Measurements from ENCODE around the gene PIK3AP1. TPM values are rescaled to one million over a fixed set of nuclear protein-coding genes. Genes with fewer than 3 reads are reported as not detected.

The PIK3AP1 gene
- total and polyA plus RNA-seq, 2 experiments from 2014 or later = not detected

DNA sequence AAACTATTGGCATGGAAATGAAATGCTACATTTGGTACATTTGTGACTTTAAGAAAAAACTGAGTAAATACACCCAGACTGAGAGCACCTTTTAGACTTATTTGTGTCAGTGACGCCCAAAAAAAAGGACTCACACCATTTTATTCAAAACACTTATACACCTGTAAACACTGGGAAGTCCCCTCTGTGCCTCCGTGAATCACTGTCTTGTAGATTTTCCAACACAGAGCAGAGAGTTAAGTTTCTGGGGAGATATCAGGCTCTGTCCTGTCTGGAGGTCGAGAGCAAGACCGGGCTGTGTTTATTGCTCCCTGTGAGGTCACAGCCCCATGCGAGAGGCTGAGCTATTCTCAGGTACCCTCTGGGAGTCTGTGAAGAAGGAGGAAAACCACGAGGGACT lies 72.8 kb downstream of the PIK3AP1 start:
- H3F3A ChIP-seq (ENCODE audit: insufficient read depth) = no peaks in the 10 kb centered on the region
- H2AFZ ChIP-seq = no peak overlapping the region
- no peaks in the 10 kb centered on the region for H3K9me2 ChIP-seq (ENCODE audit: insufficient read depth)
- in situ Hi-C loops (cut with MboI) = no loop called here
- no peak overlapping the region for H3K9ac ChIP-seq
- TF ChIP-seq EZH2 (IDR thresholded peaks at IDR 0.05; ENCODE audit: insufficient read depth, poor library complexity, severe bottlenecking) = no peak
- TF ChIP-seq EZH2phosphoT487 (IDR thresholded peaks at IDR 0.05; ENCODE audit: insufficient read depth, low read depth) = no peak
- no peaks in the 10 kb centered on the region for H3K9me3 ChIP-seq (ENCODE audit: low read depth)
- H3K27ac ChIP-seq = no peak overlapping the region
- DNase-seq = no peak
- no peaks in the 10 kb centered on the region for H3K79me2 ChIP-seq (ENCODE audit: insufficient read depth)
- WGBS, 2 experiments (ENCODE audit: low coverage in 1 of 2, low lambda C conversion rate in 2 of 2, missing lambda C conversion rate in 2 of 2) = 53 to 54% methylated on average over 6 of the region's 6 CpGs
- H3K27me3 ChIP-seq (replicated peaks; ENCODE audit: insufficient read depth) = peaks cover 12% of the 10 kb centered on the region; the same call in 1 of the 2 replicates
- no peaks in the 10 kb centered on the region for H3K36me3 ChIP-seq (ENCODE audit: low read depth)
- H3K4me2 ChIP-seq (ENCODE audit: unreplicated experiment) = no peak overlapping the region
- no peaks in the 10 kb centered on the region for H4K20me1 ChIP-seq (ENCODE audit: insufficient read depth)
- H3K4me1 ChIP-seq (ENCODE audit: insufficient read depth) = no peaks in the 10 kb centered on the region
- H3K4me3 ChIP-seq = no peak overlapping the region

GRCh38 chr10:96646751-96647166 lies 73.6 kb downstream of the PIK3AP1 start:
- Histone ChIP-seq H3K9me3 (ENCODE audit: low read depth) (no peaks in the 10 kb centered on the region), H3K27me3 (replicated peaks; ENCODE audit: insufficient read depth) (peaks cover 12% of the 10 kb centered on the region; the same call in 1 of the 2 replicates), H3K4me1 (ENCODE audit: insufficient read depth) (no peaks in the 10 kb centered on the region), H2AFZ (no peak overlapping the region), H3K36me3 (ENCODE audit: low read depth) (no peaks in the 10 kb centered on the region), H3K27ac (no peak overlapping the region), H3K9me2 (ENCODE audit: insufficient read depth) (no peaks in the 10 kb centered on the region), H4K20me1 (ENCODE audit: insufficient read depth) (no peaks in the 10 kb centered on the region), H3K4me3 (no peak overlapping the region), H3K9ac (no peak overlapping the region), H3K4me2 (ENCODE audit: unreplicated experiment) (no peak overlapping the region), H3K79me2 (ENCODE audit: insufficient read depth) (no peaks in the 10 kb centered on the region), H3F3A (ENCODE audit: insufficient read depth) (no peaks in the 10 kb centered on the region)
- 44% methylated on average over 3 of the region's 3 CpGs for WGBS, 2 experiments (ENCODE audit: low coverage in 1 of 2, low lambda C conversion rate in 2 of 2, missing lambda C conversion rate in 2 of 2)
- TF ChIP-seq EZH2 (IDR thresholded peaks at IDR 0.05; ENCODE audit: insufficient read depth, poor library complexity, severe bottlenecking) = no peak
- TF ChIP-seq EZH2phosphoT487 (IDR thresholded peaks at IDR 0.05; ENCODE audit: insufficient read depth, low read depth) = no peak
- in situ Hi-C loops (cut with MboI) = no loop called here
- DNase-seq = no peak

- Histone ChIP-seq H3K79me2 (ENCODE audit: insufficient read depth) (no peaks in the 10 kb centered on the region), H3K27ac (no peak overlapping the region), H3K27me3 (replicated peaks; ENCODE audit: insufficient read depth) (peaks cover 12% of the 10 kb centered on the region; the same call in 1 of the 2 replicates), H4K20me1 (ENCODE audit: insufficient read depth) (no peaks in the 10 kb centered on the region), H3F3A (ENCODE audit: insufficient read depth) (no peaks in the 10 kb centered on the region), H2AFZ (no peak overlapping the region), H3K4me3 (no peak overlapping the region), H3K36me3 (ENCODE audit: low read depth) (no peaks in the 10 kb centered on the region), H3K9me3 (ENCODE audit: low read depth) (no peaks in the 10 kb centered on the region), H3K4me1 (ENCODE audit: insufficient read depth) (no peaks in the 10 kb centered on the region), H3K9me2 (ENCODE audit: insufficient read depth) (no peaks in the 10 kb centered on the region), H3K9ac (no peak overlapping the region), H3K4me2 (ENCODE audit: unreplicated experiment) (no peak overlapping the region)
- no peak for DNase-seq
- in situ Hi-C loops (cut with MboI) = no loop called here
- WGBS, 2 experiments (ENCODE audit: low coverage in 1 of 2, low lambda C conversion rate in 2 of 2, missing lambda C conversion rate in 2 of 2) = 60 to 61% methylated on average over 4 of the region's 4 CpGs
- TF ChIP-seq EZH2phosphoT487 (IDR thresholded peaks at IDR 0.05; ENCODE audit: insufficient read depth, low read depth) = no peak
- TF ChIP-seq EZH2 (IDR thresholded peaks at IDR 0.05; ENCODE audit: insufficient read depth, poor library complexity, severe bottlenecking) = no peak
These were observed 74.0 kb downstream of the PIK3AP1 start for GRCh38 chr10:96646301-96646700.

- H3K27me3 ChIP-seq (replicated peaks; ENCODE audit: insufficient read depth) = peaks cover 12% of the 10 kb centered on the region; the same call in 1 of the 2 replicates
- H3K4me2 ChIP-seq (ENCODE audit: unreplicated experiment) = no peak overlapping the region
- H3K27ac ChIP-seq = no peak overlapping the region
- H4K20me1 ChIP-seq (ENCODE audit: insufficient read depth) = no peaks in the 10 kb centered on the region
- H3K79me2 ChIP-seq (ENCODE audit: insufficient read depth) = no peaks in the 10 kb centered on the region
- H3K4me1 ChIP-seq (ENCODE audit: insufficient read depth) = no peaks in the 10 kb centered on the region
- no peak overlapping the region for H2AFZ ChIP-seq
- in situ Hi-C loops (cut with MboI) = no loop called here
- H3K9me2 ChIP-seq (ENCODE audit: insufficient read depth) = no peaks in the 10 kb centered on the region
- H3K4me3 ChIP-seq = no peak overlapping the region
- TF ChIP-seq EZH2 (IDR thresholded peaks at IDR 0.05; ENCODE audit: insufficient read depth, poor library complexity, severe bottlenecking) = no peak
- no peak for TF ChIP-seq EZH2phosphoT487 (IDR thresholded peaks at IDR 0.05; ENCODE audit: insufficient read depth, low read depth)
- WGBS, 2 experiments (ENCODE audit: low coverage in 1 of 2, low lambda C conversion rate in 2 of 2, missing lambda C conversion rate in 2 of 2) = 71 to 78% methylated on average over 13 of the region's 13 CpGs
- no peaks in the 10 kb centered on the region for H3K36me3 ChIP-seq (ENCODE audit: low read depth)
- DNase-seq = no peak
- H3F3A ChIP-seq (ENCODE audit: insufficient read depth) = no peaks in the 10 kb centered on the region
- H3K9me3 ChIP-seq (ENCODE audit: low read depth) = no peaks in the 10 kb centered on the region
- H3K9ac ChIP-seq = no peak overlapping the region
These were observed 75.1 kb downstream of the PIK3AP1 start for GRCh38 chr10:96645191-96645721.
